Measurements from ENCODE around the gene BLMH. TPM values are rescaled to one million over a fixed set of nuclear protein-coding genes. Genes with fewer than 3 reads are reported as not detected.

BLMH gene
- total RNA-seq, 1 donor from 2014 or later: 103 TPM

GRCh38 chr17:30274887-30275286 is 16.9 kb downstream of the BLMH start:
- H3K36me3 Mint-ChIP-seq (ENCODE audit: unreplicated experiment): no peaks in the 10 kb centered on the region
- DNase-seq: no peak
- no peak for TF ChIP-seq CTCF (IDR thresholded peaks at IDR 0.05; ENCODE audit: partially characterized antibody, unreplicated experiment)
- H3K9me3 Mint-ChIP-seq (ENCODE audit: unreplicated experiment): no peaks in the 10 kb centered on the region
- no peaks in the 10 kb centered on the region for H3K4me1 Mint-ChIP-seq (ENCODE audit: low read depth, unreplicated experiment)
- peaks cover 2% of the 10 kb centered on the region for H3K27me3 Mint-ChIP-seq (ENCODE audit: unreplicated experiment)
- no peak overlapping the region for H3K27ac Mint-ChIP-seq (ENCODE audit: unreplicated experiment)
- no peak overlapping the region for H3K4me3 Mint-ChIP-seq (ENCODE audit: unreplicated experiment)

GRCh38 chr17:30273373-30273772 is 18.4 kb downstream of the BLMH start:
- Mint-ChIP-seq H3K4me1 (ENCODE audit: low read depth, unreplicated experiment) (no peaks in the 10 kb centered on the region), H3K9me3 (ENCODE audit: unreplicated experiment) (no peaks in the 10 kb centered on the region), H3K27me3 (ENCODE audit: unreplicated experiment) (peaks cover 2% of the 10 kb centered on the region), H3K27ac (ENCODE audit: unreplicated experiment) (no peak overlapping the region), H3K36me3 (ENCODE audit: unreplicated experiment) (no peaks in the 10 kb centered on the region), H3K4me3 (ENCODE audit: unreplicated experiment) (no peak overlapping the region)
- no peak for TF ChIP-seq CTCF (IDR thresholded peaks at IDR 0.05; ENCODE audit: partially characterized antibody, unreplicated experiment)
- DNase-seq: no peak

GRCh38 chr17:30271102-30271501 is 20.6 kb downstream of the BLMH start:
- Mint-ChIP-seq H3K4me1 (ENCODE audit: low read depth, unreplicated experiment) (no peaks in the 10 kb centered on the region), H3K4me3 (ENCODE audit: unreplicated experiment) (no peak overlapping the region), H3K9me3 (ENCODE audit: unreplicated experiment) (no peaks in the 10 kb centered on the region), H3K27ac (ENCODE audit: unreplicated experiment) (no peak overlapping the region), H3K36me3 (ENCODE audit: unreplicated experiment) (no peaks in the 10 kb centered on the region), H3K27me3 (ENCODE audit: unreplicated experiment) (peaks cover 2% of the 10 kb centered on the region)
- no peak for DNase-seq
- TF ChIP-seq CTCF (IDR thresholded peaks at IDR 0.05; ENCODE audit: partially characterized antibody, unreplicated experiment): no peak

GRCh38 chr17:30267625-30268024 is 24.1 kb downstream of the BLMH start:
- H3K27me3 Mint-ChIP-seq (ENCODE audit: unreplicated experiment): no peaks in the 10 kb centered on the region
- no peaks in the 10 kb centered on the region for H3K4me1 Mint-ChIP-seq (ENCODE audit: low read depth, unreplicated experiment)
- DNase-seq: no peak
- H3K9me3 Mint-ChIP-seq (ENCODE audit: unreplicated experiment): no peaks in the 10 kb centered on the region
- TF ChIP-seq CTCF (IDR thresholded peaks at IDR 0.05; ENCODE audit: partially characterized antibody, unreplicated experiment): no peak
- no peak overlapping the region for H3K4me3 Mint-ChIP-seq (ENCODE audit: unreplicated experiment)
- H3K27ac Mint-ChIP-seq (ENCODE audit: unreplicated experiment): no peak overlapping the region
- H3K36me3 Mint-ChIP-seq (ENCODE audit: unreplicated experiment): no peaks in the 10 kb centered on the region

- no peak overlapping the region for H3K27ac Mint-ChIP-seq (ENCODE audit: unreplicated experiment)
- no peaks in the 10 kb centered on the region for H3K4me1 Mint-ChIP-seq (ENCODE audit: low read depth, unreplicated experiment)
- H3K36me3 Mint-ChIP-seq (ENCODE audit: unreplicated experiment): no peaks in the 10 kb centered on the region
- no peak overlapping the region for H3K4me3 Mint-ChIP-seq (ENCODE audit: unreplicated experiment)
- H3K9me3 Mint-ChIP-seq (ENCODE audit: unreplicated experiment): no peaks in the 10 kb centered on the region
- no peak for TF ChIP-seq CTCF (IDR thresholded peaks at IDR 0.05; ENCODE audit: partially characterized antibody, unreplicated experiment)
- H3K27me3 Mint-ChIP-seq (ENCODE audit: unreplicated experiment): no peaks in the 10 kb centered on the region
- no peak for DNase-seq
Measured at GRCh38 chr17:30263552-30264333, 28.0 kb downstream of the BLMH start.

Measured in glutamatergic neuron (in vitro differentiated cells).